Measurements from ENCODE around the gene TCF4.
"Not testable (repeated sequence)": the region's sequence is repeated elsewhere in the genome, so short reads cannot be mapped to it uniquely, and the experiment has no call there.

The TCF4 gene

GRCh38 chr18:55477860-55478581 is 110.0 kb downstream of the TCF4 start:
- no peak for DNase-seq (ENCODE audit: low read depth in 2 of 3, low spot score in 1 of 3)

- no peak for DNase-seq (ENCODE audit: low read depth in 2 of 3, low spot score in 1 of 3)
Measured at GRCh38 chr18:55477499-55477859, 110.5 kb downstream of the TCF4 start.

DNA sequence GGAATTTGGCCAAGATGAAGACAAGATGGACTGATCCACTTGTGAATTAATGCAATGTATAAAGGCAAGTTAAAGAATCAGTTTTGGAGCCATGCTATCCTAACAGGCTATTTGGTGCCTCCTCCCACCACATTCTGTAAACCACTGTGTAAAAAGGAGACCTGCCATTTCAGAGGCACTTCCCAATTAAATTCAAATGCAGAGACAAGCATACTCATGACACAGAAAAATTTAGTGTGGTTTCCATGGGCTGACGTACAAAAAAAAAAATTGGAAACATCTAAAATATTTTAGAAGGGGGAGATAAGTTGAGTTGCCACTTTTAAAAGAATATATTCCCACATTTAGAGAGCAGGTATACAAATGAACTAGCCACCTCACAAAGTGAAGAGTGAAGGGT is 112.1 kb downstream of the TCF4 start:
- no peak for DNase-seq (ENCODE audit: low read depth in 2 of 3, low spot score in 1 of 3)

DNA sequence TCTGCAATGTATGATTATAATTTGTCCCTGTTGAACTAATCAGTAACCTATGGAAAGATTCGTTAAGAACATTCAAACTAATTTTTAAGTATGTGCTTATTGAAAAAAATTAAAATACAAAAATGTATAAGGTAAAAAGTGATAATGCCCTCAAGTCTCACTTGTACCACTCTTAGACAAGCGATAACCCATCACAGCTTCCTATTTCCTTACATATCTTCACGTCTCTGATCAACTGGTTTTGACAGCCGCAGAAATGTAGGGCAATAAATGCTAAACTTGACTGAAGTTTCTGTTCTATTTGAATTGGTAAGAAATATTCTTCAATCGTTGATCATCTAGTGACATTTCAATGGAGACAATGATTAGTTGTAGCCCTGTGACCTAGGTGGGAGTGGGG is 112.5 kb downstream of the TCF4 start:
- DNase-seq (ENCODE audit: low read depth in 2 of 3, low spot score in 1 of 3), result no peak

- DNase-seq (ENCODE audit: low read depth in 2 of 3, low spot score in 1 of 3), result no peak
Measured at GRCh38 chr18:55473560-55473959, 114.4 kb downstream of the TCF4 start.

- DNase-seq (ENCODE audit: low read depth in 2 of 3, low spot score in 1 of 3), result no peak
Measured at GRCh38 chr18:55473058-55473457, 114.9 kb downstream of the TCF4 start.

DNA sequence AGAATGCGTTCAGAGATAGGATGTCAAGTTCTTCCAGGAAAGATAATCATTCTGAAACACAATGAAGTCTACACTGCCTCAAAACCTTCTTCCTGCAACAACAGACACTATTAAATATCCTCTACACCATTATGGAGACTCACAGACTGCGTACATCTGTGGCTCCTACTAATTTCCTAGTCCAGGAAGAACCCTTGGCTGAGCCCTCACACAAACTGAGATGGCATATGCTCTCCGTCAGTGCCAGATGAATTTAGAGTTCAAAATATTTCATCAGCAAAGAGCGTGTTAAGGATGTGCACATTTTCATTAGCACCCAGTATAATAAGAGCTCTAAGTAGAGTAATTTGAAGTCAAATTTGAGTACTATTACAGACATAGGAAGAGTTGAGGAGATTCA is 117.2 kb downstream of the TCF4 start:
- DNase-seq (ENCODE audit: low read depth in 2 of 3, low spot score in 1 of 3), result no peak

- not testable (repeated sequence) for DNase-seq (ENCODE audit: low read depth in 2 of 3, low spot score in 1 of 3)
Measured at GRCh38 chr18:55469134-55469533, 118.9 kb downstream of the TCF4 start.

DNA sequence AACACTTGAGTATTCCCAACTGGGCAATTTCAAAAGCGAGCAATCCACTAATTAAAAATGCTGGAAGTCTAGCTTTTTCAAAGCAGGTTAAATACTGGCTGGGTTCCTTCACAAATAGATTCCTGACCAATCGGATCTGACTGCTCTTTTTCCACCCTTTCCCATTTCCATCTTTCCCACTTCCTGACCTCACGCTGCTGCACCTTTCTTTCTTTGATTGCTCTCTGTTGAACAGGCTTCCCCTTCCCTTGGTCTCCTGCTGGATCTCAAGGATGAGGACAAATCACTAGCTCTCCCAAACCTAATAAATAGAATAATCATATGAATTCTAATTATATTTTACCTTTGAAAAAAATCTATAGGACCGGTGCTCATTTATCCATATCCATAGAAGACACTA is 121.2 kb downstream of the TCF4 start:
- DNase-seq (ENCODE audit: low read depth in 2 of 3, low spot score in 1 of 3), result no peak

DNA sequence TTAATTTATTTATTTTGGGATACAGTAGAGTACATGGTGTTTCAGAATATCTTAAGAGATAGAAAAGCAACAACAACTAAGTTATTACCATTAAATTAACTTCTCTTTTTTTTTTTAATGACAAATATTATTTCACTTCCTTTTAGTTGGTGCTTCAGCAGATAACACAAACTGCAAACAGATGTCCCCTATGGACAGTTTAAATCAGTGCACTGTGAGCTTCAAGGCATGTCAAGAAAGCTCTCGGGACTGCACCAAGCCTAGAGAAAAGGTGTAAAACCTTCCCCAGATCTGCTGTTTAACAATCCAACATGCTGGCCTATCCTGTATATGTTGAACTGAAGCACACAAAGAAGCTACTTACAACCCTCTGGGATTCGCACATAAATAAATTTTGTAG is 122.7 kb downstream of the TCF4 start:
- no peak for DNase-seq (ENCODE audit: low read depth in 2 of 3, low spot score in 1 of 3)

- no peak for DNase-seq (ENCODE audit: low read depth in 2 of 3, low spot score in 1 of 3)
Measured at GRCh38 chr18:55464581-55464980, 123.4 kb downstream of the TCF4 start.

DNA sequence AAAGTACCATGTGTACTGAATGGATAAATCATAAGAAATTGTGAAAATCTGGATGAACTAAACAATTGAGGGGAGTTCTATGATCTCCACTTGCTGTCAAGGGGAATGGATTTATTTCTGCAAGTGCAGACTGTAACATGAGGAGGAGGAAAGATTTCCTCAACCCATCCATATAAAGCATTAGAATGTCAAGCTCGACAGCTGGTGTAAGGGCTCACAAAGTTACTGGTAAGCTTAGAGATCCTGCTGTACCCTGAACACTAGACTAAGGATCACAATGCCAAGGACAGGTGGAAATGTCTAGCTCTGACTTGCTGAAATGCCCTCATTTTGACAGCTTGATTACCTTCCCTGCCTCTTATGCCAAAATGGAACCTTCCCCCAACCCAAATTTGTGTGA is 125.3 kb downstream of the TCF4 start:
- no peak for DNase-seq (ENCODE audit: low read depth in 2 of 3, low spot score in 1 of 3)

GRCh38 chr18:55461848-55462247 is 126.1 kb downstream of the TCF4 start:
- no peak for DNase-seq (ENCODE audit: low read depth in 2 of 3, low spot score in 1 of 3)

DNA sequence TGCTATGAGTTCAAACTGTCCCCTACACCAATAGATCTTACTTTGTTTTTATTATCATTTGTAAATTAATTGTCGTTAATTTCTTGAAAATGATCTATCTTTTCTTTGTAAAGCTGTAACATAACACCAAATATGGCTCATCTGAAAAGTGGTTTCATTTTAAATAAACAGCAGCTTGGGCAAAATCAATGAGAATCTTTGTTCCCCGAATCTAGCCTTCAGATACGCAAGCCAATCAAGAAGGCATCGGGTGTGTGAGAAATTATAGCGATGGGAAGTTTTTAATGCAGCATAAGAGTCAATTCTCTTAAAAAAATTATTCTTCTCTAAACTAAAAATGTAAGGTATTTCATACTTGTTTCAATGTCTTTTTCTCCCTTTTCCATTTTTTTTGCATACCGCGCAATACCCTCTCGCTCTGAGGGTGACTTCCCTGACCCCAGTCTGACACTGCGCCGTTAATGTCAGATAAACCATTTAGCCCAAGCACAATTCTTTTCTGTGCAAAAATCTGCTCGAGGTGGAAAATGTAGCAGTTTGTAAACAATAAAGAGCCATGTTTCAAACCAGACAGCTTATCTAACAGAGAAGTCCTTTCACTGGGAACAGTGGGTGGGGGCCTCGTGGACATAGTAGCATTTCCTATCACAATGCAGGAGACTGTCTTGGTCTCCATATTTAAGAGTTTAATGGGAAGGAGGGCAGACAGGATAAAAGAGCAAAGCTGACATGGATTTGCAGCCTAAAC is 129.4 kb downstream of the TCF4 start:
- DNase-seq (ENCODE audit: low read depth in 2 of 3, low spot score in 1 of 3), result no peak

DNA sequence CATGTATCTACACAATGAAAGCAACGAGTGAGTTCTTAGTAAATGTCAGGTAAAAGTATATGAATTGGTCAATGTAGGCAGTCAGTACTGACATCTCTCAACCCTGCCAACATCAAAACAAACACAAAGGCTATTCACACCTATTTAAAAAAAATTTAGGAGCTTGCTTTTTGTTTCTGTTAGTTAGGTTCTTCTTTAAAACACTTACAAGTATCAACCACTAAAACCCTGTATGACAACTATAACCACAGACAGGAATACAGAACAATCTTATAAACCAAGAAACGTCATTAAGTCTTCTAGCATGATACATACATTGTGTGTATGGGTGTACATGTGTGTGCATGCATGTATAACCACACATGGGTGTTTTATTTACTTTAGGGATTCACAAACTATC is 131.0 kb downstream of the TCF4 start:
- no peak for DNase-seq (ENCODE audit: low read depth in 2 of 3, low spot score in 1 of 3)

GRCh38 chr18:55455938-55456337 is 132.1 kb downstream of the TCF4 start:
- no peak for DNase-seq (ENCODE audit: low read depth in 2 of 3, low spot score in 1 of 3)

DNA sequence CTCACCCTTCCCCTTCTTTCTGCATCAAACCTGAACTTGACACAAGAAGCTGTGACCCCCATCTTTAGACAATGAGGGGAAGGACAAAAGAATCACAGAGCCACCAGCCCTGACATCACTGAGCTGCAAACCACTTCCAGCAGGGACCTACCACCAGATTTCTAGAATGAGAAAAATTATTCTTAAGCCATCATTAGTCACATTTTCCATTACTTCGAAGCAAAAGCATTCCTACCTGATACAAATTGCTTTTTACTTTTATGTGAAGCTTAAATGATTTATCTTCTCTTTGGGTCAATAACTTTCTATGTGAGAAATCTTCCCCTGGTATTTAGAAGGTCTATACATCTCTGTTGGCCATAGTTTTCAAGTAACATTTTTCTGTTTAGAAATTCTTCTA is 134.8 kb downstream of the TCF4 start:
- DNase-seq (ENCODE audit: low read depth in 2 of 3, low spot score in 1 of 3), result no peak

DNA sequence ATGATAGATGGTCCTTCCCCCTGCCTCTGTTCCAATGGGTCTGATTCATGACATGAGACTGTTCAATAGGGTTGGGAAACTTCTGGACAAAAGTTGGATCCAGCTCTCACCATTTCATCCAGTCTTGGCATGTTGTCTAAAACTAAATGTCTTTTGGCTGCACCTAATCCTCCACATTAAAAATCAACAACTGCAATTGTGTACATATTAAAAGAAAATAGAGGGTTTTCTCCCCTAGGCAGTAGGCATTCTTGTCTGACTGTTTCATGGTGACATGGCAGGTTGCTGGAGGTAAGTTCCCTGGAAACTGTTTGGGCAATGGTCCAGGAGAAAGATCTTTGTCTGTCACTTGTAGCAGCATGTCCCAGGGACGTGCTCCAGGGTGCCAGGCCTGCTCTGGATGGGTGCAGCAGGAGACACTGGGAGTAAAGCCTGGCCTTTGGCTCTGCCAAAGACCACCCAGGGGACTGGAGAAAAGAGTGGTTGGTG is 135.8 kb downstream of the TCF4 start:
- no peak for DNase-seq (ENCODE audit: low read depth in 2 of 3, low spot score in 1 of 3)

GRCh38 chr18:55449412-55450140 is 138.4 kb downstream of the TCF4 start:
- no peak for DNase-seq (ENCODE audit: low read depth in 2 of 3, low spot score in 1 of 3)

- DNase-seq (ENCODE audit: low read depth in 2 of 3, low spot score in 1 of 3), result no peak
Measured at GRCh38 chr18:55448420-55448819, 139.6 kb downstream of the TCF4 start.

DNA sequence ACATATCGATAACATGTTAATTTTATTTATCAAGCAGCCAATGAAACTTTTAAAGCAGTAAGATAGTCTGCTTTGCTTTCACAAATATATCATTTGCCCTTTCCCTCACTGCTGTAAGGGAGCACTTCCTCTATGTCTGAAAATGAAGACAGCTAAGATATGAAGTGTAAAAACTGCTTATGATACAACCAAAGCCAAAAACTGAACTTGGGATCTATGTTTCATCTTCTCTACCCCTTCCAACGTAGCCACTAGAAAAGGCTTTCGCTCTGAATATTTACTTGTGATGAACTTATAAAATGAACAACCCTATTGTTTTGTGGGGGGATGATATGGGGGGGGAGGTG is 140.3 kb downstream of the TCF4 start:
- no peak for DNase-seq (ENCODE audit: low read depth in 2 of 3, low spot score in 1 of 3)

DNA sequence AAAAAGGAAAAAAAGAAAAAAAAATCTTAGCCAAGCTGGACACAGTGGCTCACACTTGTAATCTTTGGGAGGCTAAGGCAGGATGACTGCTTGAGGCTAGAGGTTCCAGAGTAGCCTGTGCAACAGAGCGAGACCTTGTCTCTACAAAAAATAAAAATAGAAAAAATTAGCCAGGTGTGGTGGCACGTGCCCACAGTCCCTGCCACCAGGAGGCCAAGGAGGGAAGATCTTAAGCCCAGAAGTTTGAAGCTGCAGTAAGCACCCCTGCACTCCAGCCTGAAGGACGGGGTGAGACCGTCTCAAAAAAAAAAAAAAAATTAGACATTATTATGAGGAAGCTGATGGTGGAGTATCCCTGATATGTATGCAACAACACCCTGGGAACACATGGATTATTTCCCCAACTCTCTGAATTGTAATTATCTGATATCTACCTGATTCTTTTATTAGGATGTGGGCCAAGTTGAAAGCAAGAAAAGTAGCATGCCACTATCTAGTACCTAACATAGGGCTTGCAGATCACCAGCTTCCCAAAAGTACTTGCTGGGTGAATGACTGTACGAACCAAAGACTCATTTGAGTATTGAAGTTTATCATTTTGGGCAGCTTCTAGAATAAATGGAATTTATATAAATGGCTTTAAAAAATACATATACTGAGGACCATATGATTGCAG is 140.9 kb downstream of the TCF4 start:
- DNase-seq (ENCODE audit: low read depth in 2 of 3, low spot score in 1 of 3), result no peak

Data from stimulated activated CD4-positive, alpha-beta T cell treated with anti-CD3 and anti-CD28 coated beads, Interleukin-12 subunit alpha, Interleukin-12 subunit beta, amount 100 ng/mL, for 48 hours (primary cell).